HG02970 (cell line): ENCODE measurements around the gene SURF6.
A peak's percentile ranks its signal among the peaks of the same experiment; 100 is the strongest.
"Not testable (repeated sequence)": the region's sequence is repeated elsewhere in the genome, so short reads cannot be mapped to it uniquely, and the experiment has no call there.

Experiments
- ATAC-seq: cut with Tn5 transposase; IDR thresholded peaks from one replicate; pipeline ENCODE4 v1.9.1; 2021; ENCODE audit warnings: mild to moderate bottlenecking, moderate library complexity, moderate number of reproducible peaks; ENCODE audit not compliant: unreplicated experiment, low FRiP score

SURF6 gene

DNA sequence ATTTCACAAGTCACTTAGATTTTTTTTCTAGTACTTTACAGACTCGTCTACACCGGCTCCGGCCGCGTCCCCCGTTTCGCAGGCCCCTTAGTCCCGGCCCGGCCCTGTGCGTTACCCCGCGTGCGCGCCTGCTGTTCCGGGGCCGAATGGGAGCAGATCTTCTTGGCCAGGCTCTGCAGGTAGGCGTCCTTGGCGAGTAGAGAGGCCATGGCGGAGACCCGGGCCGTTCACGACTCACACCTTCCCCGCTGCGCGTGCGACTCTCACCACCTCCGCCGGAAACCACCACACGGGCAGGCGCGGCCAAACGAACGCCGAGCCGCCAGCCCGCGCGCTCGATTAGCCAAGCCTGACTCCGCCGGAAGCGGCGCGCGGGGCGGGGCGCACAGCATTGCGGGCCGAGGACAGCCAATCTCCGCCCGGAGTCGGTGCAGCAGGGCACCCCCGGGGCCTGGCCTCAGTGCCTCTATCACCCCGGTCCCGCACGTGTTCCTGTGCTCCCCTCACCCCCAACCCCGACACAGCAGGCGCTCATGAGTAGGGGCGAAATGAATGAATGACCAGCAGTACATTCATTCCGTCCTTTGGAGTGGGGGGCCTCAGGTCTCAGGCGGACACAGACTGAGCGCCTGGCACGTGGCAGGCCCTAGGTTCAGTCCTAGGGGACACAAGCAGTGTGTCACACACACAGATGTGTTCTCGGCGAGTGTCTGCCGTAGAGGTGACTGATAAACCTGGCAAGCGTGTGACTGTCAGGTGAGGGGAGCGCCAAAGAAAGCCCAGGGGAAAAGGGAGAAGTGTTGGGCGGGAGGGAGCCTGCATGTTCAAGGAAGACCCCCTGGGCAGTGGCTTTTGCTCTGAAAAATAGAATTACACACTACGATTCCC lies at the start of gene SURF6:
TSS of gene SURF6 (minus strand) at position 265 of the 888 bp plus-strand sequence. CDS start at position 209, 56 bp downstream.
- ATAC-seq, result peak; percentile 88

DNA sequence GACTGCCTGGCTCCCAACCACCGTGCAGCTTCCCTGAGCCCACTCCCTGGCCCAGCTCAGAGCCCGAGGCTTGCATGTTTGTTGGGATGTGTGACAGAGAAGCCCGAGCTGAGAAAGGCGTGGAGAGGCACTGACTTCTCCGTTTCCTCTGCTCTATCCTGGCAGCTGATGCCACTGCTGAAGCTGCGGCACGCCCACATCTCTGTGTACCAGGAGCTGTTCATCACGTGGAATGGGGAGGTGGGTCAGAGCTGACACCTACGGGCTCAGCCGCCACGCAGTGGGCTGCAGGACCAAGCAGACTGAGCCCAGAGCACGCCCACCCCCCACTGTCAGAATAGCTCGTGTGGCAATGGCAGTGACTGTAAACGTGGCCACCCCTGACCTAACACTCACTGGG lies 49.5 kb upstream of the SURF6 start:
- ATAC-seq, result no peak

DNA sequence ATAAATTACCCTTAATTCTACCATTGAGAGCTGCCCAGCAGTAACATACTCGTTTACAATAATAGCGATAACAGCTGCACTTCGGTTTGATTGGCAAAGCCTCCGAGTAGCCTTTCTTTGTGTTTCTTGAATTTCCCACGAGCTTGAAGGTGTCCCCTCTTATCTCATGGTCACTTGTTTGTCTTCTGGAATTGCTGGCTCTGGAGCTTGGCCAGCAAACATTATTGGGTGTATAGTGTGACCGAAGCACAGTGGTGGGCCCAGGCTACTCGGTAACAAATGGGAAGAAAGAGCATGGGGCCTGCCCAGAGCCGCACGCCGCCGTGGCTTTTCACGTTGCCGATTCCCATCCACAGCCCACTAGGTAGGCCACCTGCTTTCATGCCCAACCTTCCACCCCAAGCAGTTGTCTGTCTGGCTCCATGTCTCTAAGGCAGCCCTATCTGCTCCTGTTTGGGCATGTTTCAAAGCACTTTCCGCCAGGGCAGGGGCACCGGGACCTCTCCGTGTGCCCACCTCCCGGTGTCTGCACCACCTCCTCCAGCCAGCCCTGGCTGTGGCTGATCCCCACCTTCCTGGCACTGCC lies 48.8 kb upstream of the SURF6 start:
- ATAC-seq, result no peak

DNA sequence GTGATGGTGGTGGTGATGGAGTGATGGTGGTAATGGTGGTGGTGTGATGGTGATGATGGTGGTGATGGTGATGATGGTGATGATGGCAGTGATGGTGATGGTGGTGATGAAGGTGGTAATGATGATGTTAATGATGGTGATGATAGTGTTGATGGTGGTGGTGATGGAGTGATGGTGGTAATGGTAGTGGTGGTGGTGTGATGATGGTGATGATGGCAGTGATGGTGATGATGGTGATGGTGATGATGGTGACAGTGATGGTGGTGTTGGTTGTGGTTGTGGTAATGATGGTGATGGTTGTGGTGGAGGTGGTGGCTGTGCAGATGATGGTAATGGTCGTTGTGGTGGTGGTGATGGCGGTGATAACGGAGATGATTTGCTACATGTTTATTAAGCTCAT lies 47.5 kb upstream of the SURF6 start:
- ATAC-seq, result no peak

DNA sequence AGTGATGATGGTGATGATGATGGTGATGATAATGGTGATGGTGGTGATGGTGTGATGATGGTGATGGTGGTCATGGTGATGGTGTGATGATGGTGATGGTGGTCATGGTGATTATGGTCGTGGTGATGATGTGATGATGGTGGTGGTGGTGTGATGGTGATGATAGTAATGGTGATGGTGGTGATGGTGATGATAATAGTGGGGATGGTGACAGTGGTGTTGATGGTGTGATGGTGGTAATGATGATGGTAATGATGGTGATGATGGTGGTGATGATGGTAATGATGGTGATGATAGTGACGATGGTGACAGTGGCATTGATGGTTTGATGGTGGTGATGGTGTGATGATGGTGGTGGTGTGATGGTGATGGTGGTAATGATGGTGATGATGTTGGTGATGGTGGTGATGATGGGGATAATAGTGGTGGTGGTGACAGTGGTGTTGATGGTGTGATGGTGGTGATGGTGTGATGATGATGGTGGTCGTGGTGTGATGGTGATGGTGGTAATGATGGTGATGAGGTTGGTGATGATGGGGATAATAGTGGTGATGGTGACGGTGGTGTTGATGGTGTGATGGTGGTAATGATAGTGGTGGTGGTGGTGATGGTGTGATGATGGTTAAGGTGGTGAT lies 46.6 kb upstream of the SURF6 start:
- ATAC-seq, result no peak

DNA sequence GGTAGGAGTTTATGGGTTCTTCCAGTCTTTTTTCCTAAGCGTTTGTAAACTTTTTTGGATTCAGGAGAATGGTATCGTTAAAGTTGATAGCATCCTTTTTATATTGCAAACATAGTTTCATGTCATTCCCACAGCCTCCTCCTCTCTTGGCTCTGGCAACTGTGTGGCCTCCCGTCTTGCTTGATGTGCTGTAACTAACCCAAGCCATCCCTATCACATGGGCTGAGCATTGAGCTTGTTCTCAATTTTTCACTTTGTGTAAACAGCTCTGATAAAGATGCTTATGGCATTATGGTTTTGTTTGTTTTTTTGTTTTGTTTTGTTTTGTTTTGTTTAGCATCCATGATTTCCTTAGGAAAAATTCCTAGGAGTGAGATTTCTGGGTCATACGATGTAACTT lies 44.7 kb upstream of the SURF6 start:
- ATAC-seq, result no peak

DNA sequence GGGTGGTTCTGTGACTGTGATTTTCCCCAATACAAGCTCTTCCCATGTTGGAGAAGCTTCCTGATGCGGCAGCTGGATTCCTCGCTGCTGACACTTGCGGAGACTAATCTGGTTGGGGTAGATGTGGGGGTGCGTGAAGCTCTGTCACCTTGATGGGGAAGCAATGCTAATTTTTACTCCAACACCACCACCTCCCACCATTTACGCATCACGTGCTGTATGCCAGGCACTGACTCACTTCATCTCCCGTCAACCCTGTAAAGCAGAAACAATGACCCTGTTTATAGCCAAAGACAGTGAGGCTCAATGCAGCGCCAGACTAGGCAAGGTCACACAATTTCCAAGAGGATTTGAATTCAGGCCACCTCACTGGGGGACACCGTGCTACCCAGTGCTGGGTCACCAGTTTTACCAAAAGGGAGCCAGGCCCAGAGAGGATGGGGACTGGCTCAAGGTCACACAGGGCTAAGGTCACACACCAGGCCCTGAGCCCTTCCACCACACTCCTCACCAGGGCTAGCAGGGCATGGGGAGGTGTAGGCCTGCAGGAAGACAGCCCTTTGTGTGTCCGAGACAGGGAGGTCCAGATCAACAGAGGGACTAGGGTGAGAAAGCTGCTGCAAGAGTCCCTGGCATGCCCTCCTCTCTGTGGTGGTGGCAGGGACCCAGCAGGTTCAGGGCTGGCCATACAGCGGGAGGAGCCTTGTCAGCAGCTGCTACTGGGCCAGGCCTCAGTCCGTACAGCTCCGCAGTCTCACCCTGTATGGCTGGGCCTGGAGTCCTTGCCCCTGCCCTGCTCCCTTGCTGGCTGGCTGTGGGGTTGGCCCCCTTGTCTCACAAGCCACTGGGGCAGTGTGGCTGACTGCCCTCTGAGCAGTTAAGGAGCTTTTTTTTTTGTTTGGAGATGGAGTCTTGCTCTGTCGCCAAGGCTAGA lies 43.4 kb upstream of the SURF6 start:
- no peak for ATAC-seq

DNA sequence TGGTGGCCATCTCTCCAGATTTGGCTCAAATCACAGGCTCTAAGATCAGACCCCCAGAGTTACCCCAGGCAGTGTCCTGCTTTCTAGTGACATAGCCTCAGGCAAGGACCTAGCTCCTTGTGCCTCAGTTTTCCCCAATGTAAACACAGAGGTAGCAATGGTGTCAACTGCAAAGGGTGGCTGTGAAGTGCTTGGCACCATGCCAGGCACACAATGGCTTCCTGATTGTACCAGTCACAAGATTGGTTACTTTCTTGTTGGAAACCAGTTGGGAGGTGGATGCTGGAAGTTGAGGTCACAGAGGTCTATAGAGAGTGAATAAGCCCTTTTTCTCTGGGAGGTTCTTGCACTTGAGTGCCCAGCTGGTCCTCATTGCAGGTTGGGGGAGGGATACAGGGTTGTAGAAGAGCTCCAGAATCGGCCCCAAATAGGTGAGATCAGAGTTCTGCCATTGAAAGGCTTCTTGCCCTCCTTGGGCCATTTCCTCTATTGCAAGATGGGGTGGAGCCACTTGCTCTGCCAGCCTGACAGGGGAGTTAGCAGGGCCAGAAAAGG lies 42.5 kb upstream of the SURF6 start:
- ATAC-seq, result no peak

DNA sequence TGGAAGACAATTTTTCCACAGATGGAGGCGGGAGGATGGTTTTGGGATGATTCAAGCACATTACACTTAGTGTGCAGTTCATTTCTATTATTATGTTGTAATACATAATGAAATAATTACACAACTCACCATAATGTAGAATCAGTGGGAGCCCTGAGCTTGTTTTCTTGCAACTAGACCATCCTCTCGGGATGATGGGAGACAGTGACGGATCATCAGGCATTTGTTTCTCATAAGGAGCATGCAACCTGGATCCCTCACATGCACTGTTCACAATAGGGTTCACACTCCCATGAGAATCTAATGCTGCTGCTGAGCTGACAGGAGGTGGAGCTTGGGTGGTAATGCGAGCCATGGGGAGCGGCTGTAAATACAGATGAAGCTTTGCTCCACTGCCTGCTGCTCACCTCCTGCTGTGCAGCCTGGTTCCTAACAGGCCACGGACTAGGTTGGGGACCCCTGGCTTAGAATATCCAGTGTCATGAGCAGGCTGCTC lies 41.8 kb upstream of the SURF6 start:
- no peak for ATAC-seq

DNA sequence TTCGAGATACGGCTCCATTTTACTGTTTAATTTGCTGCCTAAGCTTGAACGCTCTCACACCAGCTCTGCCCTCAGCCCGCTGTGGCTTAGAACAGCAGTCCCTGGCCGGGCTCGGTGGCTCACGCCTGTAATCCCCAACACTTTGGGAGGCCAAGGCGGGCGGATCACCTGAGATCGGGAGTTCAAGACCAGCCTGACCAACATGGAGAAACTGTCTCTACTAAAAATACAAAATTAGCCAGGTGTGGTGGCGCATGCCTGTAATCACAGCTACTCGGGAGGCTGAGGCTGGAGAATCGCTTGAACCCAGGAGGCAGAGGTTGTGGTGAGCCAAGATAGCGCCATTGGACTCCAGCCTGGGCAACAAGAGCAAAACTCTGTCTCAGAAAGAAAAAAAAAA lies 41.3 kb upstream of the SURF6 start:
- ATAC-seq, result not testable (repeated sequence)

DNA sequence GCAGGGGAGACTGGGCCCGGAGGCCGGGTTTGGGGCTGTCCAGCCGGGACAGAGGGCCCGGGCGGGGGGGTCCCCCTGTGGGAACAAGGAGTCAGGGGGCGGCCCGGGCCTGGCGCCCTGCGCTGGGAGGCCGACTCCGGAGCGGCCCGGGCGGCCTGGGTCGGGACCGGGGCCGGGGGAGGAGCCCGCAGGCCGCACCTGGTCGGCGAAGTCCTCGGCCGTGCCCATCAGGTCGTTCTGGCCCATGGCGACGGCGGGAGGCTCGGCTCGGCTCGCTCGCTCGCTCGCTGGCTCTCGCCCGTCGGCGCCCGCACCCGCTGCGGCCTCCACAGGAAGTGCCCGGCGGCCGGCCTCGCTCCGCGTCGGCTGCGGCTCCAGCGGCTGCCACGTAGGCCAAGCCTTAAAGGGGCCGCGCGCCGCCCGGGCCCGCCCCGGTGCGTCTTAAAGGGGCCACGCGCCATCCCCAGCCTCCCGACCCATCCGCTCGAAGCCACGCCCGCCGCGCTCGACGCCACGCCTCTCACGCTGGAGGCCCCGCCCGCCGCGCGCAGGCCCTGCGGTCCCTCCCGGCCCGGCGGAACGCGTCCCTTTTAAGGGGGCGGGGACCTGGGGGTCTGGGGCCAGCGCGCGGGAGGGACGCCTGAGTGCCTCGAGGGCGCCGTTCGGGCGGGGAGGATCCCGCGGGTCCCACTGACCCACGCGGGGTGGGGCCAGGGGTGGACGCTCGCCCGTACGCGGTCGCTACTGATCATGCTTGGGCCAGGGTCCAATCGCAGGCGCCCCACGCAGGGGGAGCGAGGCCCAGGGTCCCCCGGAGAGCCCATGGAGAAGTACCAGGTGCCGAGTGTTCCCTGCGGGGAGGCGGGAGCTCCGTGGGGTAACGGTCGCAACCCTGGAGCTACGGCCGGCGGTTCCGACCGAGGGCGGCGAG lies 40.0 kb upstream of the SURF6 start, which contains the start of the genes STKLD1 and SURF4:
TSS of gene STKLD1 (plus strand) at position 643 of the 931 bp plus-strand sequence. CDS start at position 751, 108 bp downstream.
TSS of gene SURF4 (minus strand) at position 337 of the 931 bp plus-strand sequence. CDS start at position 246, 91 bp downstream.
- peak; percentile 90 for ATAC-seq

DNA sequence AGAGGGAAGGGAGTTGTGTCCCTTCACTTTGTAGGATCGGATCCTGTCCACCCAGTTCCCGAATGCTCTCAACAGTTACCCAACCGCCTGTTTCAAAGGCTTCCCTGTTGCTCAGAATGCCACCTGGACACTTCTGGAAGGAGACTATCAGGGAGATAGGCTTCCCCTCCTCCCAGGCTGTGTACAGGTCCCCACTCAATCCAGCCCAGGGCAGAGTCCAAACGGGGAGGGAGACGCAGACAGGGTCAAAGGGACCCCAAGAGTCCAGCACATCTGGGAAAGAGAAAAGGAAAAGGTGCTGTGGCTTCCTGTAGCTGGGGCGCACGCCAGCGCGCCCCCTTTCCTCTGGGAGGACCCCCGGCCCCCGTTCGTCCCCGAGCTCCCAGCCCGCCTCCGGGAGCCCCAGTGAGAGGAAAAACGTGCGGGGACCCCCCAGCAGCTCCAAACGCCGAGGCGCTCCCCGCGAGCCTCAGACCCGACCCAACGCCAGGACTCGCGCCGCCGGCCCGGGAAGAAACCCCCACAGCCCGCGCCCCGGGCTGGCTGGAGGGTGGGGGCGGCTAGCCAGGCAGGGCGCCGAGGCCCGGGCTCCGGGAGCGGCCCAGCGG lies 39.2 kb upstream of the SURF6 start:
- peak; percentile 16 for ATAC-seq

DNA sequence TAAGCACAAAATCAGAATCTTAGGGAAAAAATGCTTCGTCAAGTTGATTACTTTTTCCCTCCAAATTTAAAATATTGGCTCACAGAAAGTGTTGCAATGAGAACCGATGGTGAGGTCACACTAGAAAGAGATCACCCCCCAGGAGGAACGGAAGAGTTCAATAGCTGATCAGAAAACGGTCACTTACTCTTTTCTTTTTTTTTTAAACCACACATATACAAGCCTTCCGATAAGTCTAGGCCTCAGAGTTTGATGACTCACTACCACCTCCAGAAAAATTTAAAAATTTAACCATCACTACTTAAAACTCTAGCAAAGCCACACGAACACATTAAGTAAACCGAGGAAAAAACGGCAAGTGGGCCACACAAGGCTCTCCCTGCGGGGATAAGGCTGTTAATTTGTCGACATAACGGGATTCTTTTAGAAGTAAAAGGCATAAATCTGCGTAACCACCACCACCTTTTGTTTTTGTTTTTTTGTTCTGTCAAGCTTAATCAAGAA lies 38.7 kb upstream of the SURF6 start:
- no peak for ATAC-seq

DNA sequence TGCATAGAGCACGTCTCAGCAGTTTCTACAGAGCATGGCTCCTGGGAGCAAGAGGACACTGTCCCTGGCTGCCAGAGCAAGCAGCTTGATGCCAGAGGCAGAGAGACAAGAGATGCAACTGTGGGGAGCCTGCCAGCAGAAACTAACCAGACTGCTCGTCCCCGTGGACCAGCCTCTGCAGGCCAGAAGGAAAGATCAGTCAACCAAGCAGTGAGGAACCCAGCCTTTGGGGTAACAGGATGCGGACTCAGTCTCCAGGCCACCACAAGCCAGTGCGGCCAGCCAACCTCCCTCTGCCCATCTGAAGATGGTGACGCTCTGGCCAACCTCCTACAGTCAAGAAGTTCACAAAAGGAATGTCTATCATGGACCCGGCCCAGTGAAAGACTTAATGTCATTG lies 36.2 kb upstream of the SURF6 start:
- no peak for ATAC-seq

DNA sequence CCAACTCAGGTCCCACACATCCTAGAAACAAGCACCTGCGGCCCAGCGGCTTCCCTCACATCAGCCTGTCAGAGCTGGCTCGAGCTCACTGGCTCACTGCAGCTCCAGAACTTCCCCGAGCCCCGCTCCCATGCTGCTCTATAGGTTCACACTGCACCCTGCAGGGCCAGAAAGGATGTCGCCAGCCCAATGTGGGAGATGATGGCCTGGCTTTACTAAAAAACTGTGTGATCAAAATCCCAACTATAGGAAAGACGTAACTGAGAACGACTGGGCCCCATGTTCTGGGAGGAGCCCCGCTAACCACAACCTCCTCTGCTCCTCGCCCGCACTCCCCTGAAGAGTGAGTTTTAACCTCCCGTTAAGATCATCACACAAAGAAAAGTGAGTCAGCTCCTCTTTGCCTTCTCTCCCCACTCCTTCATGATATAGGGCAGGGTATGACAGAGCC lies 35.3 kb upstream of the SURF6 start:
- ATAC-seq, result no peak

DNA sequence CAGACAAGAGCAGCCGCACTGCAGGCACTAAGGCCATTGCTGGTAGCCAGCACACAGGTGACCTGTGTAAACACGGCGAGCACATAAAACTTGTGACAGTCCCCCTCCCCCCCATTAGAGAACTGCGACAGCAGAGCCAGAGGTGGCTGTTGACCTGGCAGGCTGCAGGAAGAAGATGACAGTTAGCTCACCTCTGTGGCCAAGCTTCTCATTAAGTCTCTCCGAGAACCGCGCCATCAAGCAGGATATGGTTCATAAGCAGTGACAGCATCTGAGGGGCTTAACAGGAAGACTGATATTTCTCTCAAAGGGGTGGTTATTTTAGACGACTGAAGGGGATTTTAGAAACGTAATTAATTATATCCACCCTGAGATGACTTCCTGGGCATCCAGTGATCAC lies 34.7 kb upstream of the SURF6 start:
- ATAC-seq, result no peak

DNA sequence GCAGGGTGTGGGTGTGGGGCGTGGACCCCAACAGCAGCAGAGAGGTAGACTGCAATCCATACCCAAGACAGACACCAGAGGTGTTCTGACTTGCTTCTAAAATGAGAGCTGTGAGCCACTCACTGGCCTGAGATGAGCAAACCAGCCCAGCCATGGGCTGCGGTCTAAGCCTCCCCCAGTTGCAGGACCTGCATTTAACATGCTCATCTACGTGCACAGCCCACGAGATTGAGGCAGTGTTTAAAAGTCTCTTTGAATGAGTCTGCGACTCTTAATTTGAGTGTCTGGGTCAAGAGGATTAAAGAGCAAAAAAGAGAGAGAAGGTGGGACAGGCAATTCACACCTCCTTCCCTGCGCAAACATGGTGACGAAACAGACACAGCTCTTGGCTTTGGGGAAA lies 33.9 kb upstream of the SURF6 start:
- no peak for ATAC-seq

DNA sequence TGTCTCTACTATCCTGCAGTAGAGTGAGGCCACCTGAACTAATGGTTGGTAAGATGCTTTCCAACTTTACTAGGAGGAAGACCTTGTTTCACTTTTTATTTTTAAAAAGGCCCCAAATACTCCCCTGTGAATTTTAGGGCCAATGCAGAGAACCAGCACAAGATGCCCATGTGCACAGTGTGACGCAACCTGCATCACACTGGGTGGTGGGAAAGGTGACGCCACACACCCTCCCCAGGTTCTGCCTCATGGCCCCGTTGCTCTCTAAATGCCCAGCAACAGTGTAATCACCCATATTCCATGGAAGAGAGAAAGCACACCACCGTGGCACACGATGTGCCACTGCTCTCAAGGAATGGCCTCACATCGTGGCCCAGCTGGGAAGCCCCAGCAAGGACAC lies 33.4 kb upstream of the SURF6 start:
- ATAC-seq, result no peak
